Measurements from ENCODE around the gene SGK1.
A peak's percentile ranks its signal among the peaks of the same experiment; 100 is the strongest.

Gene SGK1

GRCh38 chr6:134317471-134318131, at the start of gene SGK1:
SGK1 (minus strand) TSS chr6:134318112; CDS start chr6:134317460, 652 bp downstream.
- peak in 1 of 2 experiments; percentile 13 for DNase-seq

- DNase-seq, result no peak
These were observed 45.6 kb upstream of the SGK1 start for GRCh38 chr6:134363323-134364039.

GRCh38 chr6:134361011-134361410, 43.1 kb upstream of the SGK1 start:
- no peak for DNase-seq

DNA sequence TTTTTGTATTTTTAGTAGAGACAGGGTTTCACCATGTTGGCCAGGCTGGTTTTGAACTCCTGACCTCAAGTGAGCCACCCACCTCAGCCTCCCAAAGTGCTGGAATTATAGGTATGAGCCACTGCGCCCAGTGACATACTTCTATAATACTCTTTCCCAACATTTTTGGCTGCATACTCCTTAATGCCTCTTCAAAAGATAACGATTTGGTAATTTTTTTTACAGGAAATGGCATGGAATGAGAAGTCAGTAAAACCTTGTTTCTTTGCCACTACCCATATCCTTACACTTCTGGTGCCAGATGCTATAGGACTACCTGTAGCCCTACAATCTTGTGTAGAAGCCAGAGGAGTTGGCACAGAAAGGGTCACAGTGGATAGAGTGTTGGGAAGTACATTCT, 41.4 kb upstream of the SGK1 start:
- no peak for DNase-seq

DNA sequence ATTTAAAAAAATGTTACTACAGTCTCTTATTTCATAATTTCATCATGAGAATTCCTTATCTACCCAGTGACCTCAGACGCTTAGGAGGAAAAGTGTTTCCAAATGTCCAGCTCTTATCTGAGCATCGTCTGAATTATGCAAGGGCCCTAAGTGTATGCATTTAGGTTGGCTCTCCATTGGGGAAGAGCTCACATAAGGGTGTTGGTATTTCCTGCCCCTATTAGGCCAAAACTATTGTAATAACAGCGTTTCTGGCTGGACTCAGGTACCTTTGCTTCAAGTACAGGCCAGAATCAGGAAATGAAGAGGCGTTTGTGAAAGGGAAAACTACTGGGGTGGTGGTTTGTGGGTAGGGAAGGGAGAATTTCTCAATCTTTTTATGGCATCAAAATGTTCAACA, 40.4 kb upstream of the SGK1 start:
- no peak for DNase-seq

DNA sequence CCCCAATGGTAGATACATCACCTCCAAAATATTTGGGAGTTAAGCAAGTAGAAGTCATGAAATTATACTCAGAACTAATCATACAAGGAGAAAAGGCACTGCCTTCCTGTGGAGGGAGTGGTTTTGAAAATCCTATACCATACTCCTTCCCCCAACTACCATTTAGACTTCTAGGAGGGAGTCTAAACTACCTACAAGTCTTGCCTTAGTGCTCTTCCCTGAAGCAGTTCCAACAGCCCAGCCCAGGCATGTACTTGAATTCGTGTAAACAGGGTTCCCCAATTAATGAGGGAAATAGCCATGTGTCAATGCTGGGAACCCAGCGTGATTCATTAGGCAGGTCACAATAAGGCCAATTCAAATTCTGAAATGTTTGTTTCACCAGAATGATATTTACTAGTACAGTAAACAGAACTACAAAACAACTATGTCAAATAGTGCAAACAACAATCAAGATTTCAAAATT, 39.1 kb upstream of the SGK1 start:
- DNase-seq, result no peak

GRCh38 chr6:134356405-134356804, 38.5 kb upstream of the SGK1 start:
- no peak for DNase-seq

- DNase-seq, result no peak
These were observed 35.0 kb upstream of the SGK1 start for GRCh38 chr6:134352786-134353480.

DNA sequence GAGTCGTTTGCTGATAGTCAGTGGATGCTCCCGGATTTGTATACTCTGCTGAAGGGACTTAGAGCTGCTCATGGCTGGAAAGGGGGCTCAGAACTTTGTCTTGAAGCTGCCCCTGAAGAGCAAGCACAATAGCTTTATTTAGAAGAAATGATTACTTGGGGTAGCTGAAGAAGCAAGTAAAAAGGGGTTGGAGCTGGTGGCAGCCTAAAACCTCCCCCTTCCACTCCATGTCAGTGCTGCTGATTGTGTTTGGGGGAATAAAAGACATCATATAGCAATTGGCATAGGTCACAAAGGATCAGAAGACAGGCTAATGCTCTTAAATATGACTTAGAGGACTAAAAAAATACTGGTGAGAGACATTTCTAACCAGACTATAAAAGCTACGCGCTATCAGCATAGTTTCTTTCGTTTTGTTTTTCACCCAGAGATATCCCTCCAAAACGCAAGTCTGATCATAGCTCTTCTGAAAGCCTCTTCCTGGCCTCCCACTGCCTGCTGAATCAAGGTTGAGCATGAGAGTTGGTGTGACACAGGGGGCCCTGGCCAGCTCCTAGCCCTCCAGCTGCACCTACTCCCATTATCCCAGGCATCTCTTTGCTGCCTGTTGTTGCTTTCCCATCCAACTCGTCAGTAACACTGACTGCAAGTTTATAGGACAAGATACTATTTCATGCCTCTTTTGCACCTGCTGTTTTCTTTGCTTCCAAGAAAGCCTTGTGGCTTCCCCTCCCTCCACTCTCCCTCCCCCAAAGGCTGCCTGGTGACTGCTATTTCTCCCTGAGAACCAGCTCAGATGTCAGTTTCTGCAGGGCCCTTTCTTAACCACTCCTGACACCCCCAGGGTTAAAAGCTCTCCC, 33.9 kb upstream of the SGK1 start:
- no peak for DNase-seq

- DNase-seq, result no peak
These were observed 30.2 kb upstream of the SGK1 start for GRCh38 chr6:134347885-134348805.

DNA sequence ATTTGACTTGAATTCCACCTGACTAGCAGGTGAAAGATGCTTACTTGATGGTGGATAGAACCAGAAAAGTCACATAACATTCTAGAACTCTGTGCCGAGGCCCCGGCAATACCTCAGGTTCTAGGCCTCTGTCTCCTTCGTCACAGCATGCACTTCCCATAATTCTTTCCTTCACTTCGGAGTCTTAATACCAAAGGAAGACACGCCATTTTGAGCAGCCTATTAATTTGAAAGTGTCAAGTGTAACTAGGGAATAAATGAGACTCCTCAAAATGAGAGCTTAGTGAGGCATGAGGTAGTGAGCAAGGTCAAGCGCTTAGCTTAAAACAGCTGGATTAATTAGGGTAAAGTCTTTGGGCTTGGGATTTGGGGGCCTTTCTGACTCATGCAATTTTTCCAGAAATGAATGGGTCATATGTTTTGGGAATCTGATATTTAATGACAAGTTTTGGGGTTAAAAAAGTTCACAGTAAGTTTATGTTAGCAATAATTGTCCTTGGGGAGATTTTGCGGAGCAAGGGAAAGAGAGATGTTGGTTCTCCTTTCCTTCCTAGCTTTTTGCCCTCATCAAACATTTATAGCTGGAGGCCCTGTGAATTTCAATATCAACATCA, 29.1 kb upstream of the SGK1 start:
- no peak for DNase-seq

DNA sequence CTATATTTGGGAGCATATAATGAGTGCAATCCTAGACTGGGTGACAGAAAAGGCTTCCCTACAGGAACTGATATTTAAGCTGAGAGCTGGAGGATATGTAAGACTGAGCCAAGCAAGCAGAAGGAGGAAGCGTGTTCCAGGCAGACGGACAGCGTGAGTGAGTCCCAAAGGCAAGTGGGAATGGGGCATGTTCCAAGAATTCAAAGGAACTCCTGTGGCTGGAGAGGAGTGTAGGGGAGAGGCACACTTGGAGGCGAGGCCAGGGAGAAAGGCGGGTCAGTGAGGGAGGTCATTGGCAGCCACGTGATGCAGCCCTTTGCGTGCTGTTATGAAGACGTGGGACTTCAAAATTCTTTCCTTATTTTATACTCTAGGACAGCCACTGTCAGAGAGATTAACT, 27.9 kb upstream of the SGK1 start:
- DNase-seq, result no peak

GRCh38 chr6:134343066-134343465, 25.2 kb upstream of the SGK1 start:
- no peak for DNase-seq

- DNase-seq, result no peak
These were observed 24.2 kb upstream of the SGK1 start for GRCh38 chr6:134341999-134342567.

- no peak for DNase-seq
These were observed 22.5 kb upstream of the SGK1 start for GRCh38 chr6:134340179-134340975.

DNA sequence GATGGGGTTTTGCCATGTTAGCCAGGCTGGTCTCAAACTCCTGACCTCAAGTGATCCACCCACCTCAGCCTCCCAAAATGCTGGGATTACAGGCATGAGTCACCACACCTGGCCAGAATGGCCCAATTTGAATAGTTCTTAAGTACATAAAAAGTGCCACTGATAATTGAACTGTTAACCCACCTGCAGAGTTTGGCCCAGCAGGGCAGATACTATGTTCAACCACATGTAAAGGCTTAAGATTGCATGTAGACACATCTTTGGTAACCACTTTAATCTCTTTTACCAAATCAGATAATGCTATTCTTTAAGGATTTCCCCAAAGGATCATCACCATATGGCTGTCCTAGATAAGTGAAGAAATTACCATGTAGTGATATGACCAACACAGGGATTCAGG, 21.3 kb upstream of the SGK1 start:
- DNase-seq, result no peak

DNA sequence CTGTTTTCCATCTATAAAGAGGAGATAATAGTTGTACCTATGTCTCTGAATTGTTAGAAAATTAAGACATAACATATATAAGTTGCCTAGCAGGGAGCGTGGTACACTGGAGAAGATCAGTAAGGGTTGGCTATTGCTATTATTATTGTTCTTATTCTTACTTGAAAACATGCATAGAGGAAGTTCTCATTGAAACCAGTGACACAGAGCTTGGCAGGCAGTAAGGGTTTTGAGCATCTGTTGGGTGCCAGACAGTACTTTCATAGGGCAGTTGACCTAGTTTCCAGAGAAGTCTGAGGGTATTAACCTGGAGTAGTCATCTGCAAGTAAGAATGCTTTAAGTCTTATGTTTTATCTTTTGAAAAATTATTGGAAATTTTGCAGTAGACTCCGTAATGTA, 13.3 kb upstream of the SGK1 start:
- no peak for DNase-seq

DNA sequence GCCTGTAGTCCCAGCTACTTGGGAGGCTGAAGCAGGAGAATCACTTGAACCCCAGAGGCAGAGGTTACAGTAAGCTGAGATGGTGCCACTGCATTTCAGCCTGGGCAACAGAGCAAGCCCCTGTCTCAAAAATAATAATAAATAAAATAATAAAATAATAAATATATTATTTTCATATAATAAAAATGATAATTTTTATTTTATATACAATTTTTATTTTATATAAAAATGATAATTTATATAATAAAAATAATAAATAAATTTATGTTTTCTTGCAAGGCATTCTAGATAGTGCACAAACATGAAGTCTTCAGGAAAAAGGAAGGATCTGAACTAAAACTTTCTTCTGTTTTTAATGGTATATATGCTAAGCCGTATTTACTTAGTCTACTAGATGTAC, 12.6 kb upstream of the SGK1 start:
- no peak for DNase-seq

- DNase-seq, result no peak
These were observed 10.9 kb upstream of the SGK1 start for GRCh38 chr6:134328792-134329191.

DNA sequence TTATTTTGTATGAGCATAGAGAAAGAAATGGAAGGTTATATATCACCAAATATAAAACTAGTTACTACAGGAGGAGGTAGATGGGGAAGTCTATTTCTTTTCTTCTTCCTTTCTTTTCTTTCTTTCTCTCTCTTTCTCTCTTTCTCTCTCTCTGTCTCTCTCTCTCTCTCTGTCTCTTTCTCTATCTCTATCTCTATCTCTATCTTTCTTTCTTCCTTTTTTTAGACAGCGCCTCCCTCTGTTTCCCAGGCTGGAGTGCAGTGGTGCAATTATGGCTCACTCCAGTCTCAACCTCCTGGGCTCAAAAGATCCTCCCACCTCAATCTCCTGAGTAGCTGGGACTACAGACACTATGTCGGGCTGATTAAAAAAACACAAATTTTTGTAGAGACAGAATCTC, 10.2 kb upstream of the SGK1 start:
- no peak for DNase-seq
